Measurements from ENCODE around the gene SCUBE1. TPM values are rescaled to one million over a fixed set of nuclear protein-coding genes. Genes with fewer than 3 reads are reported as not detected.
A peak's percentile ranks its signal among the peaks of the same experiment; 100 is the strongest.

The SCUBE1 gene
- polyA plus RNA-seq, 1 of the 3 experiments (the other 2 are of a cell fraction): 0.56 TPM

DNA sequence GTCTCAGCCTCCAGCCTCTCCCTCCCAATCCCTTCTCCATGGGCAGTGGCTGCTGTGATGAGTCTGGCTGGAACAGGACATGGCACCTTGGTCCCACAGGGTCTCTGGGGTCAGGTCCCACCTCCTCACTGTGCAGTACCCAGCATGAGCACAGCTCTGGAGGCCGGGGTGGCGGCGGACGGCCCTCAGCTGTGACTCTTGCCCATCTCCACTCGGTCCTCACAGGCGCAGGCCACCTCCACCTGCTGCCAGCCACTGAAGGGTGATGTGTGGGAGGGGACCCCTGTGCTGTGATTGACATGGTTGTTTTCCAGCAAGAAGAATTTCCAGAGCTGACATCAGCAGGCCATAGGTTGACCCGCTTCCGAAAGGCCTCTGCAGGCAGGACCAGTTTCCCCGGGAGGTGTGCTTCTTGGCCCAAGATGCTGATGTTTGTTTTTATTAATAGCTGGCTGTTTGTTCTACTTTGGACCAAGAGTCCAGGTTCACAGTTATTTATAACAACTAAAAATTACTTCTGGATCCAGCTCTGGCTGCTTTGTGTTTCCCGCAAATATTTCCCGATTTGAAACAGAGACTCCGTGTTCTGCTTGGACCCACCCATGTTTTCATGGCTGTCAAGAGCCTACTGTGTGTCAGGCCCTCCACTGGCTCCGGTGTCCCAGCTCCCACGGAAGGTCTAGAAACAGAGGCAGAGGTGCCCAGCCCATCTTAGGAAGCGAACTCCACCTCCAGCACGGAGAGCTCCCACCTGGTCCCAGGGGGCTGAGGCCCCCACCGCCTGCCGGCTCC, 45.7 kb downstream of the SCUBE1 start:
- no peaks in the 10 kb centered on the region for H3K27me3 ChIP-seq (ENCODE audit: insufficient read depth)
- POLR2A ChIA-PET: interaction anchor here (0.8 kb wide), 2 partner anchors 10 to 58 kb away, joined by 3 to 6 read pairs; no protein-coding TSS in a partner anchor
- H3K9ac ChIP-seq: no peak overlapping the region
- peak overlapping the region in 1 of 2 experiments; percentile 86; a peak in 2 of 4 replicates for H3K27ac ChIP-seq (ENCODE audit: low read depth in 2 of 2, low read length in 1 of 2)
- CTCF ChIA-PET: interaction anchor here (1.0 to 2.3 kb wide), 9 partner anchors 8 to 88 kb away, joined by 3 to 17 read pairs (median 4); no protein-coding TSS in a partner anchor
- TF ChIP-seq, protein P1, sequence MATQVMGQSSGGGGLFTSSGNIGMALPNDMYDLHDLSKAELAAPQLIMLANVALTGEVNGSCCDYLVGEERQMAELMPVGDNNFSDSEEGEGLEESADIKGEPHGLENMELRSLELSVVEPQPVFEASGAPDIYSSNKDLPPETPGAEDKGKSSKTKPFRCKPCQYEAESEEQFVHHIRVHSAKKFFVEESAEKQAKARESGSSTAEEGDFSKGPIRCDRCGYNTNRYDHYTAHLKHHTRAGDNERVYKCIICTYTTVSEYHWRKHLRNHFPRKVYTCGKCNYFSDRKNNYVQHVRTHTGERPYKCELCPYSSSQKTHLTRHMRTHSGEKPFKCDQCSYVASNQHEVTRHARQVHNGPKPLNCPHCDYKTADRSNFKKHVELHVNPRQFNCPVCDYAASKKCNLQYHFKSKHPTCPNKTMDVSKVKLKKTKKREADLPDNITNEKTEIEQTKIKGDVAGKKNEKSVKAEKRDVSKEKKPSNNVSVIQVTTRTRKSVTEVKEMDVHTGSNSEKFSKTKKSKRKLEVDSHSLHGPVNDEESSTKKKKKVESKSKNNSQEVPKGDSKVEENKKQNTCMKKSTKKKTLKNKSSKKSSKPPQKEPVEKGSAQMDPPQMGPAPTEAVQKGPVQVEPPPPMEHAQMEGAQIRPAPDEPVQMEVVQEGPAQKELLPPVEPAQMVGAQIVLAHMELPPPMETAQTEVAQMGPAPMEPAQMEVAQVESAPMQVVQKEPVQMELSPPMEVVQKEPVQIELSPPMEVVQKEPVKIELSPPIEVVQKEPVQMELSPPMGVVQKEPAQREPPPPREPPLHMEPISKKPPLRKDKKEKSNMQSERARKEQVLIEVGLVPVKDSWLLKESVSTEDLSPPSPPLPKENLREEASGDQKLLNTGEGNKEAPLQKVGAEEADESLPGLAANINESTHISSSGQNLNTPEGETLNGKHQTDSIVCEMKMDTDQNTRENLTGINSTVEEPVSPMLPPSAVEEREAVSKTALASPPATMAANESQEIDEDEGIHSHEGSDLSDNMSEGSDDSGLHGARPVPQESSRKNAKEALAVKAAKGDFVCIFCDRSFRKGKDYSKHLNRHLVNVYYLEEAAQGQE (IDR thresholded peaks at IDR 0.05; ENCODE audit: low read depth, low read length): no peak
- TF ChIP-seq GABPA (IDR thresholded peaks at IDR 0.05; ENCODE audit: low read depth): no peak
- no peak for TF ChIP-seq SIN3A (IDR thresholded peaks at IDR 0.05; ENCODE audit: borderline replicate concordance, low read depth, low read length)
- no peak for TF ChIP-seq EZH2phosphoT487 (IDR thresholded peaks at IDR 0.05; ENCODE audit: borderline replicate concordance, low read depth)
- no peak for TF ChIP-seq RAD21 (IDR thresholded peaks at IDR 0.05; ENCODE audit: low read length)
- no peak for TF ChIP-seq FOXJ3 (CRISPR knock-in tag; IDR thresholded peaks at IDR 0.05)
- TF ChIP-seq SMC3 (IDR thresholded peaks at IDR 0.05; ENCODE audit: low read depth, low read length): no peak
- no peak for TF ChIP-seq CHD2 (IDR thresholded peaks at IDR 0.05; ENCODE audit: low read length, partially characterized antibody)
- no peaks in the 10 kb centered on the region for H3K9me3 ChIP-seq
- no peaks in the 10 kb centered on the region for H3K9me2 ChIP-seq
- H3K4me2 ChIP-seq: no peak overlapping the region
- no peaks in the 10 kb centered on the region for H4K20me1 ChIP-seq (ENCODE audit: insufficient read depth)
- H3K36me3 ChIP-seq (replicated peaks in 1 of 2; ENCODE audit: control insufficient read depth in 1 of 2, insufficient read depth in 2 of 2, low read length in 1 of 2): no peaks in the 10 kb centered on the region
- DNase-seq: no peak
- no peak overlapping the region for H2AFZ ChIP-seq (ENCODE audit: low read depth)
- peaks cover 0 to 79% of the 10 kb centered on the region in 2 experiments; a peak in 1 of 4 replicates for H3K4me1 ChIP-seq (ENCODE audit: control insufficient read depth in 1 of 2, insufficient read depth in 2 of 2, low read depth in 1 of 2, low read length in 1 of 2)
- H3K79me2 ChIP-seq (ENCODE audit: insufficient read depth): no peaks in the 10 kb centered on the region
- H3K4me3 ChIP-seq (ENCODE audit: low read depth in 2 of 2, low read length in 1 of 2): no peak overlapping the region
- WGBS (ENCODE audit: low lambda C conversion rate): 64% methylated on average over 10 of the region's 18 CpGs
- H3F3A ChIP-seq (replicated peaks; ENCODE audit: insufficient read depth): no peaks in the 10 kb centered on the region

DNA sequence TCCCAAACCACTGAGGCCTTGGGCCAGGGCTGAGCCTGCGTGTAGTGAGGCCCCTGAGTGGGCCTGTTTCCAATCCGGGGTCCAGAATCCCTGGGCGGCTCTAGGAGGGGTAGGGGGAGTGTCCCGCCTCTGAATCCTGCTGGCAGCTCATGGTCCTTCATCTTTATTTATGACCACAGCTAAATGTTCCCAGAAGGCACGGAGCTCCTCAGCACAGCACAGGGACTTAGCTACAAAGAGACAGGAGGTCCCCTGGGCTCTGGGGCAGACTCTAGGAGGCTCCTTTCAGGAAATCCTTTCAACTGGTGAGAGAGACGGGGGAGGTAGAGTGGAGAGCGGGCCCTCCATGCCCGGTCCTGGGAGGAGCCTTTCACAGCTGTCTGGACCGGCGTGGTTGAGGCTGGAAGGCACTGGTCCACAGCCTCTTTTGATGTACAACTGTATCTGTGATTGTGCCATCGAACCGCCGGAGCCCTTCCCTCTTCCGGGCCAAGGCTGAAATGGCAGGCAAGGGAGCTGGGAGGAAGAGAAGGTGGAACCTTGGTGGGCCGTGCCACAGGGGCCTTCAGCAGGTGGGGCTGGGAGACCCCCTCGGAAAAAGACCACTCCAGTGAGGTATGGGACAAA, 46.8 kb downstream of the SCUBE1 start:
- POLR2A ChIA-PET: no interaction called here
- Histone ChIP-seq H3K4me2 (no peak overlapping the region), H3K27ac (ENCODE audit: low read depth in 2 of 2, low read length in 1 of 2) (no peak overlapping the region; a peak in 1 of 4 replicates), H3F3A (replicated peaks; ENCODE audit: insufficient read depth) (no peaks in the 10 kb centered on the region), H3K4me3 (ENCODE audit: low read depth in 2 of 2, low read length in 1 of 2) (no peak overlapping the region), H3K9me2 (no peaks in the 10 kb centered on the region), H3K36me3 (replicated peaks in 1 of 2; ENCODE audit: control insufficient read depth in 1 of 2, insufficient read depth in 2 of 2, low read length in 1 of 2) (no peaks in the 10 kb centered on the region), H3K4me1 (ENCODE audit: control insufficient read depth in 1 of 2, insufficient read depth in 2 of 2, low read depth in 1 of 2, low read length in 1 of 2) (peaks cover 0 to 74% of the 10 kb centered on the region in 2 experiments; a peak in 1 of 4 replicates), H2AFZ (ENCODE audit: low read depth) (no peak overlapping the region), H3K27me3 (ENCODE audit: insufficient read depth) (no peaks in the 10 kb centered on the region), H3K79me2 (ENCODE audit: insufficient read depth) (no peaks in the 10 kb centered on the region), H3K9me3 (no peaks in the 10 kb centered on the region), H3K9ac (no peak overlapping the region), H4K20me1 (ENCODE audit: insufficient read depth) (no peaks in the 10 kb centered on the region)
- no peak for DNase-seq
- CTCF ChIA-PET: interaction anchor here (0.9 to 2.3 kb wide), 4 partner anchors 9 to 50 kb away, joined by 3 to 17 read pairs (median 4); no protein-coding TSS in a partner anchor
- no peak for TF ChIP-seq EP300 (IDR thresholded peaks at IDR 0.05; ENCODE audit: borderline replicate concordance in 1 of 2, low read depth in 1 of 2, low read length in 1 of 2)
- TF ChIP-seq RAD21 (IDR thresholded peaks at IDR 0.05; ENCODE audit: low read length): no peak
- TF ChIP-seq MEF2A (IDR thresholded peaks at IDR 0.05; ENCODE audit: borderline replicate concordance, low read depth): no peak
- no peak for TF ChIP-seq CHD2 (IDR thresholded peaks at IDR 0.05; ENCODE audit: low read length, partially characterized antibody)
- no peak for TF ChIP-seq TCF12 (IDR thresholded peaks at IDR 0.05)
- TF ChIP-seq TAF1 (IDR thresholded peaks at IDR 0.05; ENCODE audit: borderline replicate concordance, low read depth, low read length): no peak
- TF ChIP-seq, protein P2, sequence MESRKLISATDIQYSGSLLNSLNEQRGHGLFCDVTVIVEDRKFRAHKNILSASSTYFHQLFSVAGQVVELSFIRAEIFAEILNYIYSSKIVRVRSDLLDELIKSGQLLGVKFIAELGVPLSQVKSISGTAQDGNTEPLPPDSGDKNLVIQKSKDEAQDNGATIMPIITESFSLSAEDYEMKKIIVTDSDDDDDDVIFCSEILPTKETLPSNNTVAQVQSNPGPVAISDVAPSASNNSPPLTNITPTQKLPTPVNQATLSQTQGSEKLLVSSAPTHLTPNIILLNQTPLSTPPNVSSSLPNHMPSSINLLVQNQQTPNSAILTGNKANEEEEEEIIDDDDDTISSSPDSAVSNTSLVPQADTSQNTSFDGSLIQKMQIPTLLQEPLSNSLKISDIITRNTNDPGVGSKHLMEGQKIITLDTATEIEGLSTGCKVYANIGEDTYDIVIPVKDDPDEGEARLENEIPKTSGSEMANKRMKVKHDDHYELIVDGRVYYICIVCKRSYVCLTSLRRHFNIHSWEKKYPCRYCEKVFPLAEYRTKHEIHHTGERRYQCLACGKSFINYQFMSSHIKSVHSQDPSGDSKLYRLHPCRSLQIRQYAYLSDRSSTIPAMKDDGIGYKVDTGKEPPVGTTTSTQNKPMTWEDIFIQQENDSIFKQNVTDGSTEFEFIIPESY (IDR thresholded peaks at IDR 0.05; ENCODE audit: borderline replicate concordance, low read depth): no peak
- TF ChIP-seq YY1 (IDR thresholded peaks at IDR 0.05; ENCODE audit: low read depth): no peak
- no peak for TF ChIP-seq RXRA (IDR thresholded peaks at IDR 0.05; ENCODE audit: borderline replicate concordance, low read depth)
- no CpG with 5 or more reads among the region's 16 CpGs for WGBS (ENCODE audit: low lambda C conversion rate)

All from SK-N-SH (cell line).